PFSK-1 (cell line): ENCODE data around the gene UBE2O.

Source experiments
- POLR2AphosphoS5 ChIP-seq: IDR thresholded peaks from 2 replicates; pipeline ENCODE4 v1.6.1; 2012; ENCODE audit warnings: low read depth, mild to moderate bottlenecking, control low read depth, low read length, moderate library complexity
- TAF1 ChIP-seq: IDR thresholded peaks from 2 replicates; pipeline ENCODE4 v1.6.1; 2012; ENCODE audit warnings: low read length, control low read depth, borderline replicate concordance; ENCODE audit not compliant: insufficient read depth
- TF ChIP-seq, protein P1 (sequence below), 2 experiments: IDR thresholded peaks; 2 replicates each; pipeline versions ENCODE4 v1.6.1 to v1.8.0; 2011 to 2012; ENCODE audit warnings: low read depth in 2 of 2, low read length in 2 of 2, control low read depth in 1 of 2, inconsistent platforms in 1 of 2, mild to moderate bottlenecking in 1 of 2, moderate library complexity in 1 of 2; ENCODE audit not compliant: insufficient read depth in 1 of 2

DNA sequence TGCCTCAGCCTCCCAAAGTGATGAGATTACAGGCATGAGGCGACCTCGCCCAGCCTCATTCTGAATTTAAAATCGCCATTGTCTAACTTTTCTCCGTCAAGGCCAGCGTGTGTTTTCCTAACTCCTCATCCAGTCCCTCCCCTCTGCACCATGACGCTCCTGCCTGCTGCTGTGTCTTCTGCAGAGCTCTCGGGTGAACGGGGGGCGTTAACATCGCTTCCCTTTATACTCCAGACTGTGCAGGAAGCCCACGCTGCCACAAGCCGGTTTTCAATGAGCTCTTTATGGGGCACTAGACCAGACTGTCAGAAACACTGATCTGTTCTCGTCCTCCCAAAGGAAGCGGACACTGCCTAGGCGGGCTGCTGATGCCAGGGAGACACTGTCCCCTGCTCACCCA, 27.7 kb upstream of the UBE2O start:
- TF ChIP-seq TAF1 (no peak), POLR2AphosphoS5 (no peak)
- TF ChIP-seq, protein P1, sequence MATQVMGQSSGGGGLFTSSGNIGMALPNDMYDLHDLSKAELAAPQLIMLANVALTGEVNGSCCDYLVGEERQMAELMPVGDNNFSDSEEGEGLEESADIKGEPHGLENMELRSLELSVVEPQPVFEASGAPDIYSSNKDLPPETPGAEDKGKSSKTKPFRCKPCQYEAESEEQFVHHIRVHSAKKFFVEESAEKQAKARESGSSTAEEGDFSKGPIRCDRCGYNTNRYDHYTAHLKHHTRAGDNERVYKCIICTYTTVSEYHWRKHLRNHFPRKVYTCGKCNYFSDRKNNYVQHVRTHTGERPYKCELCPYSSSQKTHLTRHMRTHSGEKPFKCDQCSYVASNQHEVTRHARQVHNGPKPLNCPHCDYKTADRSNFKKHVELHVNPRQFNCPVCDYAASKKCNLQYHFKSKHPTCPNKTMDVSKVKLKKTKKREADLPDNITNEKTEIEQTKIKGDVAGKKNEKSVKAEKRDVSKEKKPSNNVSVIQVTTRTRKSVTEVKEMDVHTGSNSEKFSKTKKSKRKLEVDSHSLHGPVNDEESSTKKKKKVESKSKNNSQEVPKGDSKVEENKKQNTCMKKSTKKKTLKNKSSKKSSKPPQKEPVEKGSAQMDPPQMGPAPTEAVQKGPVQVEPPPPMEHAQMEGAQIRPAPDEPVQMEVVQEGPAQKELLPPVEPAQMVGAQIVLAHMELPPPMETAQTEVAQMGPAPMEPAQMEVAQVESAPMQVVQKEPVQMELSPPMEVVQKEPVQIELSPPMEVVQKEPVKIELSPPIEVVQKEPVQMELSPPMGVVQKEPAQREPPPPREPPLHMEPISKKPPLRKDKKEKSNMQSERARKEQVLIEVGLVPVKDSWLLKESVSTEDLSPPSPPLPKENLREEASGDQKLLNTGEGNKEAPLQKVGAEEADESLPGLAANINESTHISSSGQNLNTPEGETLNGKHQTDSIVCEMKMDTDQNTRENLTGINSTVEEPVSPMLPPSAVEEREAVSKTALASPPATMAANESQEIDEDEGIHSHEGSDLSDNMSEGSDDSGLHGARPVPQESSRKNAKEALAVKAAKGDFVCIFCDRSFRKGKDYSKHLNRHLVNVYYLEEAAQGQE (IDR thresholded peaks at IDR 0.05; ENCODE audit: insufficient read depth in 1 of 2, low read depth in 2 of 2, low read length in 2 of 2), result no peak
